Omental fat pad (tissue), 4 donors: ENCODE results near the gene ITM2C. TPM values are rescaled to one million over a fixed set of nuclear protein-coding genes. Genes with fewer than 3 reads are reported as not detected.

ENCODE experiments used
- ATAC-seq: fragments of 150-250 bp; one replicate; pipeline ENCODE4 v1.9.1; 2016; ENCODE audit warnings: mild to moderate bottlenecking, moderate library complexity; ENCODE audit not compliant: low FRiP score
- DNase-seq: peaks from one replicate; pipeline ENCODE4 v3.0.0-alpha.2; 2019; ENCODE audit warnings: low spot score
- total RNA-seq, 4 donors: library from RNA; depleted of rRNA; stranded (reverse); fragments of >200 nt; gene quantifications; one replicate each; pipeline ENCODE4 v1.1.0, GENCODE V29; 2016
- TF ChIP-seq, protein P1 (sequence below), 3 donors: fragments of 450-650 bp; IDR thresholded peaks; one replicate each; pipeline ENCODE4 v1.5.1; 2016 to 2017; ENCODE audit warnings: antibody characterized with exemption in 3 of 3, mild to moderate bottlenecking in 3 of 3, moderate library complexity in 2 of 3

The ITM2C gene
- total RNA-seq, 4 donors from 2014 or later: 17.9 to 35.9 (median 28.8) TPM

DNA sequence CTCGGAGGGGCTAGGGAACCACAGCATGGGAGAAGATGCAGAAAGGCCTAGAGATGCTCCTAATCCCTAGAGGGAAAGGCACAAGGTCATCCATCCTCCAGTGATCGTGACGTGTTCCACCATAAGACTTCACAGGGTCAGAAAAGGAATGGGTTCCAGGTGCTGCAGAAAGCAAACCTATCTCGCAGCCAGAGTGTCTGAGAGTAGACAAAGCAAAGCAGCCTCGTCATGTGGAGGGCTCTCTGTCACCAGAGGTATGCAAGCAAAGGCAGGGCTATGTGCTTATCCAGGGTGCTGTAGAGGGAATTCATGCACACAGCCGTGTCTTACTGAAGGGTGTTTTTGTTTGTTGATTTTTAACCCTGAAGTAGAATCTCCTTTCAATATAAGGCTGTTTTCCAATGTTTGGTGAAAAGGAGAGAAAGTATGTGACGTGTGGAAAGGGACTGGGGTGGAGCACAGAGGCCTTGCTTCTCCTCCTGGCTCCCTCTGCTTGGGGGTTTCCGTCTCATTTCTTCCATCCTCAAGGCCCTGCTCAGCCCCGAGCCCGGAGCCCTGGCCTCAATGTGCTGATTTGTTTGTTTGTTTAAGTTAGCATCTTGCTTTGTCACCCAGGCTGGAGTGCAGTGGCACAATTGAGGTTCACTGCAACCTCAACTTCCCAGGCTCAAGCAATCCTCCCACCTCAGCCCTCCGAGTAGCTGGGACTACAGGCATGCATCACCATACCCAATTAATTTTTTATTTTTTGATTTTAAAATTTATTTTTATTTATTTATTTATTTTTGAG, 57.3 kb downstream of the ITM2C start:
- TF ChIP-seq, protein P1, sequence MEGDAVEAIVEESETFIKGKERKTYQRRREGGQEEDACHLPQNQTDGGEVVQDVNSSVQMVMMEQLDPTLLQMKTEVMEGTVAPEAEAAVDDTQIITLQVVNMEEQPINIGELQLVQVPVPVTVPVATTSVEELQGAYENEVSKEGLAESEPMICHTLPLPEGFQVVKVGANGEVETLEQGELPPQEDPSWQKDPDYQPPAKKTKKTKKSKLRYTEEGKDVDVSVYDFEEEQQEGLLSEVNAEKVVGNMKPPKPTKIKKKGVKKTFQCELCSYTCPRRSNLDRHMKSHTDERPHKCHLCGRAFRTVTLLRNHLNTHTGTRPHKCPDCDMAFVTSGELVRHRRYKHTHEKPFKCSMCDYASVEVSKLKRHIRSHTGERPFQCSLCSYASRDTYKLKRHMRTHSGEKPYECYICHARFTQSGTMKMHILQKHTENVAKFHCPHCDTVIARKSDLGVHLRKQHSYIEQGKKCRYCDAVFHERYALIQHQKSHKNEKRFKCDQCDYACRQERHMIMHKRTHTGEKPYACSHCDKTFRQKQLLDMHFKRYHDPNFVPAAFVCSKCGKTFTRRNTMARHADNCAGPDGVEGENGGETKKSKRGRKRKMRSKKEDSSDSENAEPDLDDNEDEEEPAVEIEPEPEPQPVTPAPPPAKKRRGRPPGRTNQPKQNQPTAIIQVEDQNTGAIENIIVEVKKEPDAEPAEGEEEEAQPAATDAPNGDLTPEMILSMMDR (IDR thresholded peaks at IDR 0.05): no peak
- DNase-seq: peak; percentile 14
- ATAC-seq: no peak

- TF ChIP-seq, protein P1 (IDR thresholded peaks at IDR 0.05): no peak
- DNase-seq: peak; percentile 17
- ATAC-seq: no peak
These were observed 58.4 kb downstream of the ITM2C start for GRCh38 chr2:230922951-230923717.

- ATAC-seq (no peak), DNase-seq (no peak)
- TF ChIP-seq, protein P1 (IDR thresholded peaks at IDR 0.05): no peak
These were observed 59.3 kb downstream of the ITM2C start for GRCh38 chr2:230924092-230924469.

GRCh38 chr2:230924470-230925341, 60.0 kb downstream of the ITM2C start, which contains the start of gene GPR55:
Gene GPR55 (minus strand): TSS chr2:230925242. CDS start chr2:230910962, 14,280 bp downstream.
- ATAC-seq: no peak
- TF ChIP-seq, protein P1 (IDR thresholded peaks at IDR 0.05): no peak
- peak; percentile 13 for DNase-seq

DNA sequence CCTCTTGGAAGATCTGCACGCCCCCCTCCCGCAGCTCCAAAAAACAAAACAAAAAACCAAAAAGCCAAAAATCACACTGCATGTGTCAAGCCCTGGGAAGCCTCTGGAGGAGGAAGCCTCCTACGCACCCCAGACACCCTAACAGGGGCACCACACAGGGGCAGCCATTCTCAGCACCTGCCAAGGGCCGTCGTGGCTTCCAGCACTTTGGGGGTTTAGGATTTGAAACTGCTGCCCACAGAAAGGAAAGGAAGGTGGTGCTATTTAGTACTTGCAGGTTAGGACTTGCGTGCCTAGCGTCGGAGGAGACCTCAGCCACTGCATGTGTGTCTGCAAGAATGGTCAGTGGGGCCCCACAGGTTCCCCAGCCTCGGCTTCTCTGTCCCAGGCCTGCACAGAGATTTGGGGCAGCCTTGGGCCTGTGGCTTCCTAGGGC, 60.7 kb downstream of the ITM2C start:
- ATAC-seq (no peak), DNase-seq (no peak)
- TF ChIP-seq, protein P1 (IDR thresholded peaks at IDR 0.05): no peak

GRCh38 chr2:230925879-230926765, 61.4 kb downstream of the ITM2C start:
- TF ChIP-seq, protein P1 (IDR thresholded peaks at IDR 0.05): no peak
- DNase-seq: peak; percentile 5
- ATAC-seq: no peak
